ENCODE data around the gene PKD1L1.

DNA sequence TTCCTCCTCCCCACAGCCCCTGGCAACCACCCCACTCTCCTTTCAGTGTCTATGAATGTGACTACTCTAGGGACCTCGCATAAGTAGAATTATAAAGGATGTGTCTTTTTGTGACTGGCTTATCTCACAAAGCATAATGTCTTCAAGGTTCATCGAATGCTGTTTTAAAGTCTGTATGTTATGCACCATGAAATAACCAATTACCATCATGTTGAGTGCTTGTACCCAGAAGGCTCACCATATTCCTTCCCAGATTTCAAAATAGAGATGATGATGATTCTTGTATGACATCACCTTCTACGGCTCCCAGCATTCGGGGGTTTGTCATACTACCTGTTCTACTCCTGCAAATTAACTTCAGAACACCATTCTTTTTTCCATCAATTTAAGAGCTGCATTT, 11.9 kb downstream of the PKD1L1 start:
- TF ChIP-seq POLR2A (IDR thresholded peaks at IDR 0.05), result no peak
- TF ChIP-seq, protein P1, sequence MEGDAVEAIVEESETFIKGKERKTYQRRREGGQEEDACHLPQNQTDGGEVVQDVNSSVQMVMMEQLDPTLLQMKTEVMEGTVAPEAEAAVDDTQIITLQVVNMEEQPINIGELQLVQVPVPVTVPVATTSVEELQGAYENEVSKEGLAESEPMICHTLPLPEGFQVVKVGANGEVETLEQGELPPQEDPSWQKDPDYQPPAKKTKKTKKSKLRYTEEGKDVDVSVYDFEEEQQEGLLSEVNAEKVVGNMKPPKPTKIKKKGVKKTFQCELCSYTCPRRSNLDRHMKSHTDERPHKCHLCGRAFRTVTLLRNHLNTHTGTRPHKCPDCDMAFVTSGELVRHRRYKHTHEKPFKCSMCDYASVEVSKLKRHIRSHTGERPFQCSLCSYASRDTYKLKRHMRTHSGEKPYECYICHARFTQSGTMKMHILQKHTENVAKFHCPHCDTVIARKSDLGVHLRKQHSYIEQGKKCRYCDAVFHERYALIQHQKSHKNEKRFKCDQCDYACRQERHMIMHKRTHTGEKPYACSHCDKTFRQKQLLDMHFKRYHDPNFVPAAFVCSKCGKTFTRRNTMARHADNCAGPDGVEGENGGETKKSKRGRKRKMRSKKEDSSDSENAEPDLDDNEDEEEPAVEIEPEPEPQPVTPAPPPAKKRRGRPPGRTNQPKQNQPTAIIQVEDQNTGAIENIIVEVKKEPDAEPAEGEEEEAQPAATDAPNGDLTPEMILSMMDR (IDR thresholded peaks at IDR 0.05), result no peak
